Body of pancreas (tissue), 4 donors: Measurements from ENCODE around the gene PTK7.

Experiments used
- CTCF ChIP-seq, 7 experiments: fragments of 450-650 bp in 4 of 7; fragments of 200-600 bp in 3 of 7; sonication (generic) in 3 of 7; IDR thresholded peaks; one replicate each; pipeline ENCODE4 v1.5.1; 2016 to 2019; ENCODE audit warnings: antibody characterized with exemption in 7 of 7
- POLR2A ChIP-seq, 3 donors: fragments of 450-650 bp; IDR thresholded peaks; one replicate each; pipeline ENCODE4 v1.6.1; 2016; ENCODE audit warnings: antibody characterized with exemption in 3 of 3, mild to moderate bottlenecking in 2 of 3

DNA sequence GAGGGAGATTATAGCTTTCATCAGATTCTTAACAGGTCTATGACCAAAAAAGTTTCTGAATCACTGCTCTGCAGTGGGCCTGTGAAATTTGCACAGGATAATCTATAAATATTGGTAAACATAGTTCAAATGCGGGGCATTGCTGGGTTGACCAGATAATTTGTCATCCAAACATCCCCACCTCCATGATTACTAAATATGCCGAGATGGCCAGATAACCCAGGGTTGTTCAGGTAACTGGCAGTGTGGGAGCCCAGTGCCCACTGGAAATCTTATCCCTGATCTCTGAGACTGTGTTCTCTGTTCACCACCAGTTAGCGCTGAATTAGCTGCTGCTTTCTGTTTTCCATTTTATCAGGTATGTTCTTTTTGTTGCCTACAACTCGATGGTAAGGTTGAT lies 21.4 kb downstream of the PTK7 start:
- TF ChIP-seq CTCF (IDR thresholded peaks at IDR 0.05) (no peak), POLR2A (IDR thresholded peaks at IDR 0.05) (no peak)
